ENCODE results near the gene CCDC28B. TPM values are rescaled to one million over a fixed set of nuclear protein-coding genes. Genes with fewer than 3 reads are reported as not detected.
A peak's percentile ranks its signal among the peaks of the same experiment; 100 is the strongest.

Gene CCDC28B
- total and polyA plus RNA-seq, 2 experiments from 2014 or later, result 68.7 to 99.7 TPM

DNA sequence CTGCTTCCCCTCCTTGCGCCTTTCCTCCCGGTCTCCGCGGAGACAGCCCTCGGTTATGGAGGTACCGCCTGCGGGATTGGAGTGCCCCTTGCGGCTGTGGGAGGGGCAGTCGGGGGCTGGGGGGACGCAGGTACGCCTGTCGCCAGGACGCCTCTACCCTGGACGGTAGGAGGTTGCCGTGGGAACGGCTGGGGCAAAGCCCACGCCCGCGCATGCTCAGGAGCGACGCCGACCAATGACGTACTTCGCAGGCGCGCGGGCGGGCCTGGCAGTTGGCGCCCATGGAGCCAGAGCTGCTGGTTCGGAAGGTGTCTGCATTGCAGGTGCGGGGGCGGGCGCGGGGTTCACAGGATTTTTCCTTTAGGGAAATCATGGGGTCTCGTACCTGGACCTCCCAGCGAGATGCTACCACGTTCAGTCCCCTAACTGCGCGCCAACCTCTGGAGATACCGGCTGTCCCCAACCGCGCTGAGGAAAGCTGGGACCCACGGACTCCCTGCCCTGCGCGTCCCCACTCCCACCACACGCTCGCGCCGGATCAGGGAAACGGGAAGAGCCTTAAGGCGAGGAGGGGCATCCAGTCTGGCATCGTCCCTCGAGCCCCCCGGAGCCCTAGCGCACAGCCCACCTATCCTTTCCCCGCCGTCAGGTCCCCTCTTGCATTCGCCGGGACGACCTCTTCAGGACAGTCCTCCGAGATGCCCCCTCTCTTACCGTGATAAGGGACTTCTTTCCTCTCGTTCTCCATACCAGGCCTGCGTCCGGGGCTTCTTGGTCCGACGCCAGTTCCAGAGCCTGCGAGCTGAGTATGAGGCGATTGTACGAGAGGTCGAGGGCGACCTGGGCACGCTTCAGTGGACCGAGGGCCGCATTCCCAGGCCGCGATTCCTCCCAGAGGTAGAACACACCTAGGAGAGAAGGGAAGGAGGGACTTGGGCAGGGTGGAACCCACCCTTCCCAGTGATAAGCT, 5.3 kb downstream of the CCDC28B start, which contains the start of gene IQCC:
Gene IQCC (plus strand): TSS at position 271 of the 970 bp plus-strand sequence. CDS start 11 bp downstream, at position 282.
- no peaks in the 10 kb centered on the region for H3K4me1 ChIP-seq (ENCODE audit: low read depth)
- no peaks in the 10 kb centered on the region for H3K36me3 ChIP-seq
- H3K27me3 ChIP-seq, result no peaks in the 10 kb centered on the region
- H3K27ac ChIP-seq, result no peak within 1 kb of the TSS
- TF ChIP-seq, protein P1, sequence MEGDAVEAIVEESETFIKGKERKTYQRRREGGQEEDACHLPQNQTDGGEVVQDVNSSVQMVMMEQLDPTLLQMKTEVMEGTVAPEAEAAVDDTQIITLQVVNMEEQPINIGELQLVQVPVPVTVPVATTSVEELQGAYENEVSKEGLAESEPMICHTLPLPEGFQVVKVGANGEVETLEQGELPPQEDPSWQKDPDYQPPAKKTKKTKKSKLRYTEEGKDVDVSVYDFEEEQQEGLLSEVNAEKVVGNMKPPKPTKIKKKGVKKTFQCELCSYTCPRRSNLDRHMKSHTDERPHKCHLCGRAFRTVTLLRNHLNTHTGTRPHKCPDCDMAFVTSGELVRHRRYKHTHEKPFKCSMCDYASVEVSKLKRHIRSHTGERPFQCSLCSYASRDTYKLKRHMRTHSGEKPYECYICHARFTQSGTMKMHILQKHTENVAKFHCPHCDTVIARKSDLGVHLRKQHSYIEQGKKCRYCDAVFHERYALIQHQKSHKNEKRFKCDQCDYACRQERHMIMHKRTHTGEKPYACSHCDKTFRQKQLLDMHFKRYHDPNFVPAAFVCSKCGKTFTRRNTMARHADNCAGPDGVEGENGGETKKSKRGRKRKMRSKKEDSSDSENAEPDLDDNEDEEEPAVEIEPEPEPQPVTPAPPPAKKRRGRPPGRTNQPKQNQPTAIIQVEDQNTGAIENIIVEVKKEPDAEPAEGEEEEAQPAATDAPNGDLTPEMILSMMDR (IDR thresholded peaks at IDR 0.05; ENCODE audit: low read depth, low read length), result no peak
- H3K4me3 ChIP-seq, result peak within 1 kb of the TSS; percentile 64
- no peaks in the 10 kb centered on the region for H3K9me3 ChIP-seq (ENCODE audit: low read depth)
- DNase-seq (ENCODE audit: low read depth in 1 of 2, low spot score in 1 of 2), result peak; percentile 84 to 94

DNA sequence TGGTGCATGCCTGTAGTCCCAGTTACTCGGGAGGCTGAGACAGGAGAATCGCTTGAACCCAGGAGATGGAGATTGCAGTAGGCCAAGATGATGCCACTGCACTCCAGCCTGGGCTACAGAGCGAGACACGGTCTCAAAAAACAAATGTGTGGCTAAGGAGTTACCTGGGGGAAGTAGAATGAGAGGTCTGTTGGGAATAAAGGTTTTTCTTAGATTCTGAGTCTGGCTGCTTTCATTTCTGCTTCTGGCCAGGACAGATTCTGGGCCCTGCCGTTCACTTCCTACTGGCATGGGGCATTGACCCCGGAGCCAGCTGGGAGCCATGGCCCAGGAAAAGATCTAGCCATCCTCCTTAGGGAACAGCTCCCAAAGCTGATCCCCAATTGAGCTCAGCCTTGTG, 8.1 kb downstream of the CCDC28B start:
- H3K27me3 ChIP-seq, result no peaks in the 10 kb centered on the region
- no peaks in the 10 kb centered on the region for H3K4me1 ChIP-seq (ENCODE audit: low read depth)
- no peak overlapping the region for H3K4me3 ChIP-seq
- TF ChIP-seq, protein P1 (IDR thresholded peaks at IDR 0.05; ENCODE audit: low read depth, low read length), result no peak
- H3K9me3 ChIP-seq (ENCODE audit: low read depth), result no peaks in the 10 kb centered on the region
- no peak overlapping the region for H3K27ac ChIP-seq
- no peaks in the 10 kb centered on the region for H3K36me3 ChIP-seq
- no peak for DNase-seq (ENCODE audit: low read depth in 1 of 2, low spot score in 1 of 2)

DNA sequence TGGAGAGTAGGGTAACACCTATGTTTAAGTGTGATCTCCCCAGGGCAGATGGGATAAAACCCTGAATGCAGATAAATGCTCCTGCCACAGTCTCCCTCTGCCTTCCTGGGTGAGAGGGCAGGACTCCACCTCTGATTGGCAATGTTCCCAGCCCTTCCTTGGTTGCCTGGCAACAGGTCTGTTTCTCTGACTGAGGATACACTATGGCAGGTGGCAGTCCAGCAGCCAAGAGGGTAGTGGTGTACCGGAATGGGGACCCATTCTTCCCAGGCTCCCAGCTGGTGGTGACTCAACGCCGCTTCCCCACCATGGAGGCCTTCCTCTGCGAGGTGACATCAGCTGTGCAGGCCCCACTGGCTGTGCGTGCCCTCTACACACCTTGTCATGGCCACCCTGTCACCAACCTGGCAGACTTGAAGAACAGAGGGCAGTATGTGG, 8.5 kb downstream of the CCDC28B start, which contains the start of gene DCDC2B:
Gene DCDC2B (plus strand): TSS at position 199 of the 438 bp plus-strand sequence. CDS start 5 bp downstream, at position 204.
- no peak within 1 kb of the TSS for H3K4me3 ChIP-seq
- no peaks in the 10 kb centered on the region for H3K9me3 ChIP-seq (ENCODE audit: low read depth)
- no peak within 1 kb of the TSS for H3K27ac ChIP-seq
- peak in 1 of 2 donors; percentile 51 for DNase-seq (ENCODE audit: low read depth in 1 of 2, low spot score in 1 of 2)
- H3K27me3 ChIP-seq, result no peaks in the 10 kb centered on the region
- peaks cover 1% of the 10 kb centered on the region for H3K36me3 ChIP-seq
- TF ChIP-seq, protein P1 (IDR thresholded peaks at IDR 0.05; ENCODE audit: low read depth, low read length), result no peak
- H3K4me1 ChIP-seq (ENCODE audit: low read depth), result no peaks in the 10 kb centered on the region

DNA sequence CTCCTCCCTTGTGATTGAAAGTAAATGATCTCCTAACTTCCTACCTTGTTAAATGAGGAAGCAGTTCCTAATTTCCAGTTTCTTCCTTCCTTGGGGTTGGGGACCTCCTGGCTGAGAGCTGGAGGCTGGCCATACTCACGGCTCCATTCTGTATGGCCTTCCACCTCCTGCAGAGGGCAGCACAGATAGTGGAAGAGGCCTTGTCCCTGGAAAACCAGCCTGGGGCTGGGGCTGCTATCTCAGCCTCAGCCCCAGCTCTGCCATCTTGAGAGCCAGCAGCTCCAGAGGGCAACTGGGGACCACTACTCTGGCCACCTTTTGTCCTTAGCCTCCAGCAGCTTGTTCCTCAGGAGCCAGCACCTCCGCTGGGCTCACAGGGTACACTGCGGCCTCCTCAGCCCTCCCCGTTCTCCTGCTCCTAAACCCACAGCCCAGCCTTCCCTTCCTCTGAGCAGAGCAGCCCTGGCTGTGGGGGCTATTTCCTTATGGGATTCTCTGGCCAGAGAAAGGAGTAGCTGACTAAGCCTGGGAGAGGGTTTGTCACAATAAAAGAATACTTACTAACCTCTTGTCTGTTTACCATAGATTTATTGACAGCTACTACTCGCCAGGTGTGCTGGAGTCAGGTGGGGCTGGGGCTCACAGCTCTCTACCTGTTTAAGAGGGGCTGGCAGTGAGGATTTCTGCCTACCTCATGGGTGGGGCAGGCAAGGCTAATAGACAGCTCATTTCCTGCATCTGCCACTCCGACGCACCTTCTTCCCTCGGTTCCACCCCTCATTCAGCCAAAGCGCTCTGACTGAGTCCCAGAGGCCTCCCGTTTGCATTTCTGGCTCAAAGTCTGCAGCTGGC, 15.5 kb downstream of the CCDC28B start:
- Histone ChIP-seq H3K27me3 (no peaks in the 10 kb centered on the region), H3K4me1 (ENCODE audit: low read depth) (no peaks in the 10 kb centered on the region), H3K36me3 (peaks cover 11% of the 10 kb centered on the region), H3K4me3 (no peak overlapping the region), H3K27ac (no peak overlapping the region), H3K9me3 (ENCODE audit: low read depth) (no peaks in the 10 kb centered on the region)
- TF ChIP-seq, protein P1 (IDR thresholded peaks at IDR 0.05; ENCODE audit: low read depth, low read length), result peak; percentile 85
- peak; percentile 76 to 80 for DNase-seq (ENCODE audit: low read depth in 1 of 2, low spot score in 1 of 2)

DNA sequence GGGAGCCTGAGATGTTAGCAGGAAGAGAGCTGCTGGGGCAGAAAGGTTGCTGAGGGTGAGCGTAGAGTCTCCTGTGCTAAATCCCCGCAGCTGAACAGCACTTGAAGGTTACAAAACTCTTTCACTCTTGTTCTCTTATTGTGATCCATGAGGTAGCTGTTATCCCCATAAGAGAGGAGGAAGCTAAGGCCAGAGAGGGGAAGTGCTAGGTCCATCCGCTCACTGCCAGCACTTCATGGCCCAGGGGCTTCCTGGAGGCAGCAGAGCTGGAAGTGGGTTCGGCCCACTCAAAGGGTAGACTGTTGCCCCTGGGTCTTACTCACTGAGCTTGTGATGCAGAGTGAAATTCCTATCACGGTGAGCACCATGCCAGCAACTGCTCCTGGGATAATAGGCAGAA, 16.2 kb downstream of the CCDC28B start:
- DNase-seq (ENCODE audit: low read depth in 1 of 2, low spot score in 1 of 2), result no peak
- Histone ChIP-seq H3K4me3 (no peak overlapping the region), H3K27me3 (no peaks in the 10 kb centered on the region), H3K4me1 (ENCODE audit: low read depth) (peaks cover 6% of the 10 kb centered on the region), H3K9me3 (ENCODE audit: low read depth) (no peaks in the 10 kb centered on the region), H3K27ac (no peak overlapping the region), H3K36me3 (peaks cover 11% of the 10 kb centered on the region)
- TF ChIP-seq, protein P1 (IDR thresholded peaks at IDR 0.05; ENCODE audit: low read depth, low read length), result no peak
